ENCODE data around the gene MED13. TPM values are rescaled to one million over a fixed set of nuclear protein-coding genes. Genes with fewer than 3 reads are reported as not detected.
A peak's percentile ranks its signal among the peaks of the same experiment; 100 is the strongest.

MED13 gene
- total and polyA plus RNA-seq, 2 experiments from 2014 or later = 4.6 to 51.6 TPM

DNA sequence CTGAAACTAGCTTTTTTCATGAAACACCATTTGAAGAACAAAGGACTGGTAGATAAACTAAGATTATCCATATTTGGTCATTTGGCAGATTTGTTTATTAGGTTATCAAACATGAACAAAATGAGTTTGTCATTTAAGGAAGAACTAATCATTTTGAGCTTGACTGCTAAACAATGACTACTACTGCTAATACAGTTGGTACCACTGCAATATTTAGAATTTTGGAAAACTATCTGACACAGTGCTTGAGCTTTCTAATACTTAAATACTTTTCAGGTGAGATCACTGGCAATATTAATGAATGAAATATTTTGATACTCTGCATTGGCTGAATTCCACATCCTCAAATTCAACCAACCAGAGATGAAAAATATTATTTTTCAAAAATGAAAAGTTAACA lies 47.2 kb downstream of the MED13 start:
- Histone ChIP-seq H2AFZ (no peak overlapping the region), H3K4me2 (ENCODE audit: unreplicated experiment) (peak overlapping the region; percentile 35), H4K20me1 (ENCODE audit: insufficient read depth) (no peaks in the 10 kb centered on the region), H3K9me3 (ENCODE audit: low read depth) (no peaks in the 10 kb centered on the region), H3K4me1 (ENCODE audit: insufficient read depth) (peaks cover 13% of the 10 kb centered on the region), H3K27ac (peak overlapping the region; percentile 53), H3F3A (ENCODE audit: insufficient read depth) (peaks cover 21% of the 10 kb centered on the region), H3K9ac (no peak overlapping the region), H3K36me3 (ENCODE audit: low read depth) (peaks cover 26% of the 10 kb centered on the region), H3K79me2 (ENCODE audit: insufficient read depth) (peaks cover 66% of the 10 kb centered on the region), H3K4me3 (no peak overlapping the region), H3K27me3 (replicated peaks; ENCODE audit: insufficient read depth) (no peaks in the 10 kb centered on the region), H3K9me2 (ENCODE audit: insufficient read depth) (no peaks in the 10 kb centered on the region)
- no peak for TF ChIP-seq EZH2 (IDR thresholded peaks at IDR 0.05; ENCODE audit: insufficient read depth, poor library complexity, severe bottlenecking)
- in situ Hi-C loops (cut with MboI) = no loop called here
- peak; percentile 28 for DNase-seq

DNA sequence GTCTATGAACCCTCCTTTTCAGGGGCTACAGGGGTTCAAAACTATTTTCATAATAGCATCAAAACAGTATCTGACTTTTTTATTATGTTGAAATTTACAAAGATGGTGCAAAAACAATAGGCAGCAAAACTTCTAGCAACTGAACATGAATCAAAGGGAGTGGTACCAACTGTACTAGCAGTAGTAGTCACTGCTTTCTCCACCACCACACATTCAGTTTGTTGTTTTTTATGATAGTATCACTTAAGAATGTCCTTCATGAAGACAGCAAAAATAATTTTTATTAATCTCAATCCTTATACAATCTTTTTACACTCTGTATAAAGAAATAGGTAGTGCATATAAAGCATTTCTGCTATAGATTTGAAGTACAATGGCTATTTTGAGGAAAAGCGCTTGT lies 47.6 kb downstream of the MED13 start:
- Histone ChIP-seq H3K9ac (no peak overlapping the region), H3K4me3 (no peak overlapping the region), H3F3A (ENCODE audit: insufficient read depth) (peaks cover 21% of the 10 kb centered on the region), H3K9me2 (ENCODE audit: insufficient read depth) (no peaks in the 10 kb centered on the region), H3K4me1 (ENCODE audit: insufficient read depth) (peaks cover 13% of the 10 kb centered on the region), H3K4me2 (ENCODE audit: unreplicated experiment) (peak overlapping the region; percentile 35), H3K27ac (peak overlapping the region; percentile 53), H3K9me3 (ENCODE audit: low read depth) (no peaks in the 10 kb centered on the region), H3K79me2 (ENCODE audit: insufficient read depth) (peaks cover 66% of the 10 kb centered on the region), H4K20me1 (ENCODE audit: insufficient read depth) (no peaks in the 10 kb centered on the region), H3K27me3 (replicated peaks; ENCODE audit: insufficient read depth) (no peaks in the 10 kb centered on the region), H2AFZ (no peak overlapping the region), H3K36me3 (ENCODE audit: low read depth) (peaks cover 22% of the 10 kb centered on the region)
- WGBS, 2 experiments (ENCODE audit: low coverage in 1 of 2, low lambda C conversion rate in 2 of 2, missing lambda C conversion rate in 2 of 2) = 95 to 100% methylated on average over 1 of the region's 1 CpG
- in situ Hi-C loops (cut with MboI) = no loop called here
- TF ChIP-seq EZH2 (IDR thresholded peaks at IDR 0.05; ENCODE audit: insufficient read depth, poor library complexity, severe bottlenecking) (no peak), EZH2phosphoT487 (IDR thresholded peaks at IDR 0.05; ENCODE audit: insufficient read depth, low read depth) (no peak)
- peak; percentile 78 for DNase-seq

- peaks cover 13% of the 10 kb centered on the region for H3K4me1 ChIP-seq (ENCODE audit: insufficient read depth)
- no peak overlapping the region for H3K4me3 ChIP-seq
- no peak overlapping the region for H3K27ac ChIP-seq
- in situ Hi-C loops (cut with MboI) = no loop called here
- no peak for TF ChIP-seq EZH2 (IDR thresholded peaks at IDR 0.05; ENCODE audit: insufficient read depth, poor library complexity, severe bottlenecking)
- no peak for TF ChIP-seq EZH2phosphoT487 (IDR thresholded peaks at IDR 0.05; ENCODE audit: insufficient read depth, low read depth)
- no peak overlapping the region for H3K4me2 ChIP-seq (ENCODE audit: unreplicated experiment)
- H4K20me1 ChIP-seq (ENCODE audit: insufficient read depth) = no peaks in the 10 kb centered on the region
- peaks cover 32% of the 10 kb centered on the region for H3K36me3 ChIP-seq (ENCODE audit: low read depth)
- H3K9ac ChIP-seq = no peak overlapping the region
- H3K79me2 ChIP-seq (ENCODE audit: insufficient read depth) = peaks cover 79% of the 10 kb centered on the region
- peak; percentile 24 for DNase-seq
- peaks cover 21% of the 10 kb centered on the region for H3F3A ChIP-seq (ENCODE audit: insufficient read depth)
- H3K9me2 ChIP-seq (ENCODE audit: insufficient read depth) = no peaks in the 10 kb centered on the region
- 94 to 100% methylated on average over 1 of the region's 1 CpG for WGBS, 2 experiments (ENCODE audit: low coverage in 1 of 2, low lambda C conversion rate in 2 of 2, missing lambda C conversion rate in 2 of 2)
- H3K9me3 ChIP-seq (ENCODE audit: low read depth) = no peaks in the 10 kb centered on the region
- no peaks in the 10 kb centered on the region for H3K27me3 ChIP-seq (replicated peaks; ENCODE audit: insufficient read depth)
- H2AFZ ChIP-seq = no peak overlapping the region
Observed at GRCh38 chr17:62014526-62014925, 50.6 kb downstream of the MED13 start.

- no peaks in the 10 kb centered on the region for H3K9me3 ChIP-seq (ENCODE audit: low read depth)
- no peak overlapping the region for H3K4me2 ChIP-seq (ENCODE audit: unreplicated experiment)
- H3K79me2 ChIP-seq (ENCODE audit: insufficient read depth) = peaks cover 94% of the 10 kb centered on the region
- in situ Hi-C loops (cut with MboI) = loop anchor here (10.0 kb wide), 1 partner anchor 56 kb away; the partner anchor contains the start of gene MED13
- H2AFZ ChIP-seq = no peak overlapping the region
- peaks cover 27% of the 10 kb centered on the region for H3K36me3 ChIP-seq (ENCODE audit: low read depth)
- DNase-seq = no peak
- no peak overlapping the region for H3K9ac ChIP-seq
- WGBS, 2 experiments (ENCODE audit: low coverage in 1 of 2, low lambda C conversion rate in 2 of 2, missing lambda C conversion rate in 2 of 2) = 49 to 70% methylated on average over 1 of the region's 1 CpG
- no peaks in the 10 kb centered on the region for H3F3A ChIP-seq (ENCODE audit: insufficient read depth)
- H3K27ac ChIP-seq = no peak overlapping the region
- H4K20me1 ChIP-seq (ENCODE audit: insufficient read depth) = 0 out of 2 replicates have a peak, but pooled peaks cover 4% of the 10 kb centered on the region
- no peaks in the 10 kb centered on the region for H3K9me2 ChIP-seq (ENCODE audit: insufficient read depth)
- H3K4me1 ChIP-seq (ENCODE audit: insufficient read depth) = no peaks in the 10 kb centered on the region
- TF ChIP-seq EZH2phosphoT487 (IDR thresholded peaks at IDR 0.05; ENCODE audit: insufficient read depth, low read depth) = no peak
- TF ChIP-seq EZH2 (IDR thresholded peaks at IDR 0.05; ENCODE audit: insufficient read depth, poor library complexity, severe bottlenecking) = no peak
- H3K4me3 ChIP-seq = no peak overlapping the region
- no peaks in the 10 kb centered on the region for H3K27me3 ChIP-seq (replicated peaks; ENCODE audit: insufficient read depth)
Observed at GRCh38 chr17:62009220-62009619, 55.9 kb downstream of the MED13 start.

DNA sequence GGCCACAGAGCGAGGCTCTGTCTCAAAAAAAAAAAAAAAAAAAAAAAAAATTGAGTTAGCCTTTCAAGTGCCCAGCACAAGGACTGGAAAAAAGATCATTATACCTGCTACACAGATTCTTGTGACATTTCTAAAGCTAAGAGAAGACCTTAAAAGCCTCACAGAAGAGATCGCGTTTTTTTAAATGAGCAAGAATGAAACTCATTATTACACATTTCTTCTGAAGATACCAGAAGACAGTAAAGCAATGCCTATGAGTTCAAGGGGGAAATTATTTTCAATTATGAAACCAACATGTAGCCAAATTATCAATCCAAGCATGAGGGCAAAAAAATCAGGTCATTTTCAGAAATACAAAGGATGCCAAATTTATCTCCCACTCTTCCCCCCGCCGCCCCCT lies 56.8 kb downstream of the MED13 start:
- Histone ChIP-seq H3K9me2 (ENCODE audit: insufficient read depth) (no peaks in the 10 kb centered on the region), H3K4me1 (ENCODE audit: insufficient read depth) (no peaks in the 10 kb centered on the region), H3K27me3 (replicated peaks; ENCODE audit: insufficient read depth) (no peaks in the 10 kb centered on the region), H3K79me2 (ENCODE audit: insufficient read depth) (peaks cover 94% of the 10 kb centered on the region), H4K20me1 (ENCODE audit: insufficient read depth) (0 out of 2 replicates have a peak, but pooled peaks cover 4% of the 10 kb centered on the region), H3K4me3 (no peak overlapping the region), H3F3A (ENCODE audit: insufficient read depth) (no peaks in the 10 kb centered on the region), H2AFZ (no peak overlapping the region), H3K9me3 (ENCODE audit: low read depth) (no peaks in the 10 kb centered on the region), H3K4me2 (ENCODE audit: unreplicated experiment) (no peak overlapping the region), H3K9ac (no peak overlapping the region), H3K27ac (no peak overlapping the region), H3K36me3 (ENCODE audit: low read depth) (peaks cover 29% of the 10 kb centered on the region)
- 95 to 98% methylated on average over 4 to 5 of the region's 5 CpGs for WGBS, 2 experiments (ENCODE audit: low coverage in 1 of 2, low lambda C conversion rate in 2 of 2, missing lambda C conversion rate in 2 of 2)
- TF ChIP-seq EZH2 (IDR thresholded peaks at IDR 0.05; ENCODE audit: insufficient read depth, poor library complexity, severe bottlenecking) (no peak), EZH2phosphoT487 (IDR thresholded peaks at IDR 0.05; ENCODE audit: insufficient read depth, low read depth) (no peak)
- in situ Hi-C loops (cut with MboI) = loop anchor here (10.0 kb wide), 1 partner anchor 57 kb away; the partner anchor contains the start of gene MED13
- DNase-seq = no peak
